HTERT RPE-1 (cell line): ENCODE measurements around the gene TMEM101.
"Not testable (repeated sequence)": the region's sequence is repeated elsewhere in the genome, so short reads cannot be mapped to it uniquely, and the experiment has no call there.

ENCODE experiments used
- in situ Hi-C: fragments of 300-500 bp; cut with MboI; formaldehyde crosslinking; loops from 4 replicates; pipeline ENCODE4 v1.14.3; 2020; ENCODE audit warnings: low sequenced_read_pairs

The TMEM101 gene

DNA sequence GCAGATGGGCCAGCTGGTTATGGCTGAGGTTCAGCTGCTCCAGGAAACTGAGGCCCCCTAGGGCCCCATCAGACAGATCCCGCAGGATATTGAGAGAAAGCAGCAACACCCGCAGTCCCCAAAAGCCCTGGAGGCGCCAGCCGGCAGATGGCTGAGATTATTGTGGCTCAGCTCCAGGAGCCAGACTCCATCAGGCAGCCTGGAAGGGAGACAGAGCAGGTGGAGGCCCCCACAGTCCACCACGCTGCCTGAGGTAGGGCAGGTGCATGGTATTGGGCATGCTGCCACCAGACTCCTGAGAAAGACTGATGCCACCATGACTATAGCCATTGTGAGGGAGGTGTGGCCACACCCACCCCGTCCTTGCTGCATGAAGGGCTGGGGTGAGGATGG lies 9.5 kb upstream of the TMEM101 start:
- in situ Hi-C loops = no loop called here

DNA sequence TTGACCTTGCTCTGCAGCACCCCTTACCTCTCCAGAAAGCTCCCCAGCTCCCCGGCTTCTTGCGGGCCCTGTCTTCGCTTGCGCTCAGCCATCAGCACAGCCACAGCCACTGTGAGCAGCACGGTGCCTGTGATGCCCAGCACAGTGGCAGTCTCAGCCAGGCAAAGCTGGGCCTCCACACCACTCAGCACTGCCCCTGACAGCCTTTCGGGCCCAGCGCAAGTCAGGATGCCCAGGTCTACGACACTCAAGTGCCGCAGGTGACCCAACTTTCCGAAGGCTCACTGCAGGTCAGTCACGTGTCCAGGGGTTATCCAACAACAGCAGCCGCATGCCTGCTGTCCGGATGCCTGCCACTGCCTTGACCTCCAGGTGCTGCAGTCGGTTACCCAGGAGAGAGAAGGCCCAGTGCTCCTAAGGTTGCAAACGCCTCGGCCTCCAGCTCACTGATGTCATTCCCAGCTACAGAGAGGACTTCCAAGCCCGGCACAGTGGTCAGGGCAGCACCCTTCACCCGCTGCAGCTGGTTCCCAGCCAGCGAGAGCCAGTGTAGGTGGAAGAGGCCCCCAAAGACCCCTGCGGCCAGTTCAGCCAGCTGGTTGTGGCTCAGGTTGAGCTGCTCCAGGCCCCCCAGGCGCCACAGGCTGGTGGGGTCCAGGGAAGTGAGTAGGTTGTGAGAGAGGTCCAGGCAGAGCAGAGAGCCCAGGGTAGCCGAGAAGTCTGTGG lies 8.9 kb upstream of the TMEM101 start:
- in situ Hi-C loops = no loop called here

DNA sequence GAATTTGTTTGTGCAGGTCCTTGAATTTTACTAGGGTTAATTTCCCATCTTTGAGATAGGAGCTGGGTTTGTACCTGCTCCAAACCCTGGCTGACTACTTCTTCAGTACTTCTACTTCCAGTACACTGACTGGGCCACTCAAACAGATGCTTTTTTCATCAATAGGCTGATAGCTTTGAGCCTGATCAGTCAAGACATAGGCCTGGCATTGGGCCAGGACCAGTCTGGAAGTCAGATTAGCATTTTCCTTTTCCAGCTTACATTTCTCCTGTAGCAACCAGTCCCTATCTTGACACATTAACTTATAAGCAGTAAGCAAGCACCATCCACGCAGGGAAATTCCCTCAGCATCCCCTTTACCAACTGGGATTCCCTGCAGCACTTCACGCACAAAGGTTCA lies 7.5 kb upstream of the TMEM101 start:
- in situ Hi-C loops = no loop called here

DNA sequence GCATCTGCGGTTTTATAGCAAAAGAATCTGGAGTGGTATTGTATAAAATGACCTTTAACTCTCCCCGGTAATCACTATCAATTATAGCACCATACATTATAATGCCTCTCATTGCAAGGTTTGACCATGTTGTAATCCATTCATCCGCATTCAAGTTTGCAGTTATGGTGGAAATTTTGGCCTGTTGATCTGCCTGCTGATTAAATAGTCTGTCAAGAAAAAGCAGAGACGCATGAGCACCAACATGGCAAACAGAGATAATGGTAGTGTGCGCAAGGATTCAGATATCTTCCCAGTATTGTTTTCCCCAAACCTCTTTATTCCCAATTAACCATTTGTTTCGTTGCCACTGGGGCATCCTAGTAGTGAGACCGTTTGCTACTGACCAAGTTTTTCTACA lies 6.5 kb upstream of the TMEM101 start:
- in situ Hi-C loops = not testable (repeated sequence)

DNA sequence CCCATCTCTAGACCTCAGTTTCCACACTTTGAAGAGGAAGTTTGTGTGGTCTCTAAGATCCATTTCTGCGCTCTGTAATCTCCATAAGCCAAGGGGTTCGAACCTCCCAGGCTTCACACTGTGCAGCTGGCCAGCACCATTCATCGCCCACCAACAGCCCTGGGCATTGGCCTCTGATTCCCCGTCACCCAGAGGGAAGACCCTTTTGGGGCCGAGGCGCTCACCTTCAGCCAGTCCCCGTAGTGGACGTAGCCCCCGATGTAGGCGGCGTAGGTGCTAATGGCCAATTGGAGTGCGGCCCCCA lies 678 bp downstream of the TMEM101 start:
- in situ Hi-C loops = no loop called here

DNA sequence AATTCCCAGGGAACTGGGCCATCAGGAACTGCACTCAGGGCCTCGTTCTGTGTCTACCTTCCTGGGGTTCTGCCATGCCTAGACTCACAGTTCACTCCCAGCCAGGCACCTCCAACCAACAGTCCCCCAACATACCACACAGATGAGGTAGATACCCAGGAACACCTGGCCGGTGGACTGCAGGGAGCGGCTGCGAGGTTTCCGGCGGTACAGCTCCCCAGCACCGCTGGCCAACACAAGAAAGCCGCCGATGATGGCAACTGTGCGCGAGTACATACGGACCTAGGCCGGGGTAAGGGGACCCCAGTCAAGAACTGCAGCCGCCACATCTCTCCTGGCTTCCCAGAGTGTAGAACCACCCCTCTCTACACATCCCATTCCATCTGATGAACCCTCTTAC lies 1.9 kb downstream of the TMEM101 start:
- in situ Hi-C loops = no loop called here

DNA sequence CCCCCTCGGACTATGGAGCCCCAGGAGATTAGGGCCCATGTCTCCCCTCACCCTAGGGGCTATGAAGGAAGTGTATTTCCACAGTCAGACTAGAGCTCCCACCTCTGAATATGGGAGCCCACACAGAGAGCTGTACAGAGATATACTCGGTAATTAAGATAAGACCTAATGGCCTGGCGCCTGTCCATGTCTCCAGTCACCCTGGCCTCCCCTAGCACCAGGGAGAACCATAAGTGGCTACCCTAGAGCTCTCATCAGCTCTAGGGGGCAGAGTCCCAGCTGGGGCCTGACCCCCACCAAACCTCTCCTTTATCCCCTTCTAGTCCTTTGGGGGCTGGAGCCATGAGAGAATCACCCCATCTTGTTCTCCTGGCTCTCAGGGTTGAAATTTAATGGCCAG lies 2.4 kb downstream of the TMEM101 start:
- in situ Hi-C loops = no loop called here

DNA sequence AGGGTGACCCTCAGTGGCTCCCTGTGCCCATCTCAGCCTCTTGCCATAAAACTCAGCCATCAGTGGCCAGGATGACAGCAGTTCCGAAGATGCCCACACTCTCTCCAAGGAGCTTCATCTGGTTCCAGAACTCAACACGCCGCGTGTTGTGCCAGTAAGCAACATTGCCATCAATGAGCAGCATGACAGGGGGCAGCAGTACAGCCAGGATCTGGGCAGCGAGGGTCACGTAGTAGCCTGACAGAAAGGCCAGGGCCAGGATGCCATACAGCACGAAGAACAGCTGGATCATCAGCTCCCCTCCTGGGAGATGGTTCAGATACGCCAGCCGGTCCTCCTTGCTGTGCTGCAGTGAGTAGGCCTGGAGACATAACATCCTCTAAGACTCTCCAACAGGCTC lies 2.9 kb downstream of the TMEM101 start:
- in situ Hi-C loops = no loop called here

DNA sequence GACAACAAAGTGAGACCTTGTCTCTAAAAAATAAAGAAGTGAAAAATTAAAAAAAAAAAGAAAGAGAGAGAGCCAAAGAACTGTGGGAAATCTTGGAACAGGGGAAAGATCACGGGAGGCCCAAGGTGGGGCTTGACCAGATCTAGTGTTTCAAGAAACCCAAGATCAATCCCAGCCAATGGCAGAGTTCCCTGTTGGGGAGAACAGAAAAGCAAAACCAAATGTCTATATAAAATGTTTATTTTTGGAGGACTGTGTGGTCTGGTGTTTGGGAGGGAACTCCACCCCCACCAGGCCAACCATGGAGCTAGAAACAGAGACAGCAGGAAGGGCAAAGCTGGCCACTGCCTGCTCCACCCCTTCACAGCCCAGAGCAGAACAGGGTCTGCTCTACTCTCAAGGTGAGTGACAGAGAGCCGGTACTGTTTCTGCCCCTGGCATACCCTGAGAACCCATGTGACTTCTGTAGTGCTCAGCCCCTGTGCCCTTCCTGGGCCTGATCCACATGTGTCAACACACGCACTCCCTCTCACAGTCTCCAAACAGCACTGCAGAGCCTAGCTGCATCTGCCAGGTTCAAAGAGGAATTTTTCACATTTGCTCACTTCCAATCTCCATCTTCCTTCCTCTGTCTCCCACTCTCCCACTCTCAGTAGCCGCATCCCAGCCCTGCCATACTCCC lies 3.7 kb downstream of the TMEM101 start:
- in situ Hi-C loops = no loop called here

DNA sequence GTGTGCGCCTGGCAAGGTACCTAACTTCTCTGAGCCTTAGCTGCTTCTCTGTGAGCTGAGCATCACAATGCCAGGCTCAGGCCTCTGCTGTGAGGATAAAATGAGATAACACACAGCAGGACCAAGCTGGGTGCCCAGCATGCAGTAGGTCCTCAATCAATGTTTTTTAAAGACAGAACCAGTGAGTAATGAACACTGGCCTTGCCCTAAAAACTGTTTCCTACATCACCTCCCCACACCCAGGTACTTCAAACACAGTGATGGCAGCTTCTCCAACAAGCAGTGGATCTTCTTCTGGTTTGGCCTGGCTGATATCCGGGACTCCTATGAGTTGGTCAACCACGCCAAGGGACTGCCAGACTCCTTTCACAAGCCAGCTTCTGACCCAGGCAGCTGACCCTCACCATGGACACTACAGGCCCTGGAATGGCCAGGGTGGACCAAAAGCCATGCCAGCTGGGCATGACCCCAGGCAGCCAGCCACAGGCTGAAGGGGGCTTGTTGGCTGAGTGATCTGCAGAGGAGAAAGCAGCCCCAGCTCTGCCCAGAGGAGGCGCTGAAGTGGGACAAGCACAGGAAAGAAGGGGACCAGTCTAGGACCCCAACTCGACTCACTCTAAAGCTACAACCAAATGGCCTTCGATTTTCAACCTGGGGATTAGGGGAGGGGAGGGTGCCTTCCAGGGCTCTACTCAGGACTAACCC lies 6.4 kb downstream of the TMEM101 start:
- in situ Hi-C loops = no loop called here

DNA sequence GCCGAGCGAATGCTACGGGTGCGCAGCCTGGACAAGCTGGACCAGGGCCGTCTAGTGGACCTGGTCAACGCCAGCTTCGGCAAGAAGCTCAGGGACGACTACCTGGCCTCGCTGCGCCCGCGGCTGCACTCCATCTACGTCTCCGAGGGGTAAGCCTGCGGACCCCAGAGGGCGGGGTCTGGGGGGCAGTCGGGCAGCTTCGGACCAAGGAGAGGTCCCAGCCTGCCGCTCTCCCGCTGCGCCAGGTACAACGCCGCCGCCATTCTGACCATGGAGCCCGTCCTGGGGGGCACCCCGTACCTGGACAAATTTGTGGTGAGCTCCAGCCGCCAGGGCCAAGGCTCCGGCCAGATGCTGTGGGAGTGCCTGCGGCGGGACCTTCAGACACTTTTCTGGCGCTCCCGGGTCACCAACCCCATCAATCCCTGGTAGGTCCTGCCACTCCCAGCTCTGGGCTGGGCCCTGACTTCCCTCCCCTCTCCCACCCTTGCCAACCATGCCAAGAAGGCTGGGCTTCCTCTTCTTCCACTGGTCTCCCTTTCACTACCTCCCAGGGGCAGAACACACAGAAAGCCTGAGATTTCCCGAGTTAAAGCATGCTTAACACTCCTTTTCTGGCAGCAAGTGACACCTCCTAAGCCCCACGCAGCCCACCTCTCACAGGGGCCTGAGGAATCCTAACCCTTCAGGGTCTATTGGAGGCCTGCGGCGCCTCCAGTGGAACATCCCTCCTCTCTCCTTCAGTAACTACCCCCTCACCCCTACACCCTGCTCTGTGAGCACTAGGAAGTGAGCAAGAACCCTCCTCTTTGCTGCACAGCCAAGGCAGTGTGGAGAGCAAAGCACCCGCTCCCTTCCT lies 7.2 kb downstream of the TMEM101 start:
- in situ Hi-C loops = no loop called here

DNA sequence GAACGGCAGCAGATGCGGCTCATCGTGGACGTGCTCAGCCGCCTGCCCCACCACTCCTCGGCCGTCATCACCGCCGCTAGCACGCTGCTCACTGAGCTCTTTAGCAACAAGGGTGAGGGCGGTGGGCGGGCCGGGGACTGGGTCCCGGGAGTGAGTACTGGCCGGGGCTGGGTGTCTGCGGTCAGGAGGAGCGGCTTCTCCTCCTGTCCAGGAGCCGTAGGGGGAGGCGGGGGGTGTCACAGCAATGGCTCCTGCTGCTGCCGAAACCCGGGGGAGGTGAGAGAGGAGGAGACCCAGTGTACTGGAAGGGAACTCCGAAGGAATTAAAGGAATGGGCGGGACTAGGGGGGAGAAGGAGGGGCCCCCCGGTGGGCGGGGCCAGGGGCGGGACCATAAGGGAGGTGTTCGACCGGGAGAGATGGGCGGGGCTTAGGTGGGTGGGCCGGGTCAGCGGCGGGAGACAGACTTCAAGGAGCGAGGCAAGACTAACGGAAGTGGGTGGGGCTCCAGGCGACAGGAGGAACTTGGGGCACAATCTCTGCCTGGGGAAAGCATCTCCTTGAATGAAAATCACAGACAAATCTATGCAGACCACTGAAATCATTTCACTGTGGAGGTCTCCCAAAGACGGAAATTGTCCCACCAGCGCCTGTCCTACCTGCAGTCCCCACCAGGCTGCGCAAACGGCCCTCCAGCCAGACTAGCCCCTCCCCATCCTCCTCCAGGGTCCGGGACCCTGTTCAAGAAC lies 8.0 kb downstream of the TMEM101 start:
- in situ Hi-C loops = no loop called here

DNA sequence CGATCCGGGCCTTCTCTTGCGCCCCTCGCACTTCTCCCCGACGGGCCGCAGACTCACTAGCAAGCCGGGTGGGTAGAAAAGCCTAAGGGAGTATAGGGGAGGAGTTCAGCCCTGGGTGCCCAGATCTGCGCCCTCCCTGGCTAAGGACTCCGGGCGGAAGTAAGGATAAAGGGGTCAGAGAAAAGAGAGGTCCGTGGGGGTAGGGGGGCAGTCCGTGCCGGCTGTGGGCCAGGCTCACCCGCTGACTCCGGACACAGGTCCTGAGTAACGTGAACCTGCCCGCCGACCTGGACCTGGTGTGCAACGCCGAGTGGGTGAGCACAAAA lies 8.5 kb downstream of the TMEM101 start:
- in situ Hi-C loops = no loop called here

DNA sequence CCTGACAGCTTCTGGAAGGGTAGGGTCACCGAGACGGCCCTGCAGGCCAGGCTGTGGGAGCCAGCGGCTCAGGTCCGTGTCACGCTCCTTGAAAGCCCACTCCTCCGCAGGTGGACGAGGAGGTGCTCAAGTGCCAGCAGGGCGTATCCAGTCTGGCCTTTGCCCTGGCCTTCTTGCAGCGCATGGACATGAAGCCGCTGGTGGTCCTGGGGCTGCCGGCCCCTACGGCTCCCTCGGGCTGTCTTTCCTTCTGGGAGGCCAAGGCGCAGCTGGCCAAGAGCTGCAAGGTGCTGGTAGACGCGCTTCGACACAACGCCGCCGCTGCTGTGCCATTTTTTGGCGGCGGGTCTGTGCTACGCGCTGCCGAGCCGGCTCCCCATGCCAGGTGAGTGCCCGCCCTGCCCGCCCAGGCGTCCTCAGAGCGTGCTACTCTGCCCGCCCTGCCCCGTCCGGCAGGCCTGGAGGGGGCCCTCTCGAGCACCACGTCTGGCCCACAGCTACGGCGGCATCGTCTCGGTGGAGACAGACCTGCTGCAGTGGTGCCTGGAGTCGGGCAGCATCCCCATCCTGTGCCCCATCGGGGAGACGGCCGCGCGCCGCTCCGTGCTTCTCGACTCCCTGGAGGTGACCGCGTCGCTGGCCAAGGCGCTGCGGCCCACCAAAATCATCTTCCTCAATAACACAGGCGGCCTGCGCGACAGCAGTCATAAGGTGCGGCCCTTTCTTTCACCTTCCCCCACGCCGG lies 9.1 kb downstream of the TMEM101 start:
- in situ Hi-C loops = no loop called here

DNA sequence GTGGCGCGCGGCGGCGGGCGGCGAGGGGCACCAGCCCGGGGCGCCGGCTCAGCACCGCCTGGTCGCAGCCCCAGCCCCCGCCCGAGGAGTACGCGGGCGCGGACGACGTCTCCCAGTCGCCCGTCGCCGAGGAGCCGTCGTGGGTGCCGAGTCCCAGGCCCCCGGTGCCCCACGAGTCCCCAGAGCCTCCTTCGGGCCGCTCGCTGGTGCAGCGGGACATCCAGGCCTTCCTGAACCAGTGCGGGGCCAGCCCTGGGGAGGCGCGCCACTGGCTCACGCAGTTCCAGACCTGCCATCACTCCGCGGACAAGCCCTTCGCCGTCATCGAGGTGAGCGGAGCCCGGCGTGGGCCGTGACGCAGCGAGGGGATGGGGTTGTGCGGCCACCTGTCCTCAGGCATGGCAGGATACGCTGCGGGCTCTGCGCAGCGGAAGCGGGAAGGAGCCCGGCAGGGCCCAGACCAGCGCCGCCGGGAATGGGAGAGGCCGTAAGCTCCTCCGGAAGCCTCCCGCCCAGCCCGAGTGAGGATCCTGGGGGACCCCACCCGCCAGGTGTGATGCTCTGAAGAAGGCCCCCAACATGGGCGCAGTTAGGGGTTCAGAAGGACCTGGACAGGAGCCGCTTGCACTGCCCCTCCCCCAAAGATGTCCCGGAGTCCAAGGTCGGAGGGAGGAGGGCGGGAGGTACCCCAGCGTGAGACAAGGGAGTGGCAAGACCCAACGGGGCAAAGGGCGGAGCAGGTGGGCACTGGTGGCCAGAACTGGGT lies 9.8 kb downstream of the TMEM101 start:
- in situ Hi-C loops = no loop called here

DNA sequence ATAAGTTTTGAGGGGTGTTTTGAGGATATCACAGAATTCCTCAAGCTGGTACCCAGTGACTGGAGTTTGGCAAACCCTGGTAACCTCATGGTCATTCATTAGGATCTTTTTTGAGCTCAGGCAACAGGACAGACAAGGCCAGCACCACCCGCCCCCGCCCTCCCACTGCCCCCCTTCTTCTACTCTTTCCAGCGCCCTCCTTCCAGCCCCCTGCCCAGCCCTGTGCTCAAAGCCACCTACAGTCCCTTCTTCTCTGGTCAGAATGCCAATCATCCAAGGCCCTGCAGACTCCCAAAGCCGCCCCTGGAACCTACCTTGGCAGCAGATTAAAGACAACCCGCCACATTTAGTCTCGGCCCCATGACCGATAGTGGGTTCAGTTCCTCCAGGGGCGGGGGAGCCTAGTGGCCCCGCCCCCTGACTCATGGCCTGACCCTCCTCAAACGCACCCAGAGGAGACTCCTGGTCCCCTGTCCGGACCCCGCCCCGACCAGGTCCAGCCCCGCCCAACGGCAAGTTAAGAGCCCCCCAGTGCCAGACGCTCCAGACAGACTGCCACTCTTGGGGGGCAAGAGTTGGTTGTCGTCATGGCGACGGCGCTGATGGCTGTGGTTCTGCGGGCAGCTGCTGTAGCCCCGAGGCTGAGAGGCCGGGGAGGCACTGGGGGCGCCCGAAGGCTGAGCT lies 10.5 kb downstream of the TMEM101 start, which contains the start of gene NAGS:
Gene NAGS, plus strand, starts transcription at position 546 of the 684 bp plus-strand sequence. Its CDS starts 42 bp downstream, at position 588.
- in situ Hi-C loops = no loop called here

DNA sequence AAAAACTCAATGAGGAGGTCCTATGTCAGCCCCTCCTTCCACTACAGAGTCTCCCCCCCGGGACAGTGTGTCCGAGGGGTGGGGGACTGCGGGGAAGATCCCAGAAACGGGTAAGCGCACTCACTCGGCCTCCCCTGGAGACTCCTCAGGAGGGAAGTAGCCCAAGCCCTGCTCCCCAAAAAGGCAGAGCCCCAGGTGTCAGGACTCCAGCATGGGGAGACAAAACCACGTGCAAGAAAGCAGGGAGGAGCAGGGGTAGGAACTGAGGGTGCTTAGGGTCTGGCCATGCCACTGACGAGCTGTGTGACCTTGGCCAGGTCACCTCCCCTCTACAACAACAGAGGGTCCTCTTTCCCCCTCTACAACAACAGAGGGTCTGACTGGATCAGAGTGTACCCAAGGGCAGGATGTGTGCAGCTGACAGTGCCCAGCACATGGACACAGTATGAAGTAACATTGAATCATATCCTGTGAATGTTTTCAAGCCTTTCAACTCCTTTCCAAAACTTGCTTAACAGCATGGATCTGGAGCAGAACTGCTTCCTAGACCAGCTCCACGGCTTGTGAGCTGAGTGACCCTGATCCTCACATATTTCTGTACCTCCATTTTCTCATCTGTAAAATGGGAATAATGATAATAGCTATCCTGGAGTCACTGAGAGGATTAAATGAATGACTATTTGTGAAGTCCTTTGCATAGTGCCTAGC lies 12.5 kb downstream of the TMEM101 start:
- in situ Hi-C loops = no loop called here

DNA sequence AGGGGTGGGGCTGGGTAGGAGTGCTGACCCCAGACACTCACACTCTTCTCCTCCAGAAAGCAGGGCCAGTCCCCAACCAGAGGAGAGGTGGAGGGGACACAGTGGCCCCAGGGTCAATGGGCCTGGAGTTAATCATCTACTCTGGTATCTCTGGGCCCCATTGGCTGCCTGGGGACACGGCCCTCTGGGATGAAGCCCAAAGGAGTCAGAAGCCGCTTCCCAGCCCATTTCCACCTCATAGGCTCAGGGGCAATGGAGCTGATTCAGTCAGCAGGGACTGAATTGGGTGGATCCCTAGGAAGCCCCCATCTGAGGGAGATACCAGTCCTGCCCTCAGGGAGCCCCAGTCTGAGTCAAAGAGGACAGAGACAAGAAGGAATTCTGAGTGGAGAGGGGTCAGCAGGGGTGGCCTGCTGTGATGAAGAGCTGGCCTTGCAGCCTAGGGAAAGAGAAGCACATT lies 13.3 kb downstream of the TMEM101 start:
- in situ Hi-C loops = no loop called here
